A549 treated with GW870086 at 1 μM for 4 hours (cell line): Measurements from ENCODE around the gene PRM1. TPM values are rescaled to one million over a fixed set of nuclear protein-coding genes. Genes with fewer than 3 reads are reported as not detected.

Source experiments
- total RNA-seq: library from RNA; stranded (reverse); fragments of 200-300 nt; extraction: Qiagen RNA extraction; gene quantifications from 5 replicates; pipeline ENCODE4 v1.2.3, GENCODE V29; 2022; ENCODE audit warnings: low read depth

PRM1 gene, protein sequence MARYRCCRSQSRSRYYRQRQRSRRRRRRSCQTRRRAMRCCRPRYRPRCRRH
- total RNA-seq: not detected in 5 replicates

DNA sequence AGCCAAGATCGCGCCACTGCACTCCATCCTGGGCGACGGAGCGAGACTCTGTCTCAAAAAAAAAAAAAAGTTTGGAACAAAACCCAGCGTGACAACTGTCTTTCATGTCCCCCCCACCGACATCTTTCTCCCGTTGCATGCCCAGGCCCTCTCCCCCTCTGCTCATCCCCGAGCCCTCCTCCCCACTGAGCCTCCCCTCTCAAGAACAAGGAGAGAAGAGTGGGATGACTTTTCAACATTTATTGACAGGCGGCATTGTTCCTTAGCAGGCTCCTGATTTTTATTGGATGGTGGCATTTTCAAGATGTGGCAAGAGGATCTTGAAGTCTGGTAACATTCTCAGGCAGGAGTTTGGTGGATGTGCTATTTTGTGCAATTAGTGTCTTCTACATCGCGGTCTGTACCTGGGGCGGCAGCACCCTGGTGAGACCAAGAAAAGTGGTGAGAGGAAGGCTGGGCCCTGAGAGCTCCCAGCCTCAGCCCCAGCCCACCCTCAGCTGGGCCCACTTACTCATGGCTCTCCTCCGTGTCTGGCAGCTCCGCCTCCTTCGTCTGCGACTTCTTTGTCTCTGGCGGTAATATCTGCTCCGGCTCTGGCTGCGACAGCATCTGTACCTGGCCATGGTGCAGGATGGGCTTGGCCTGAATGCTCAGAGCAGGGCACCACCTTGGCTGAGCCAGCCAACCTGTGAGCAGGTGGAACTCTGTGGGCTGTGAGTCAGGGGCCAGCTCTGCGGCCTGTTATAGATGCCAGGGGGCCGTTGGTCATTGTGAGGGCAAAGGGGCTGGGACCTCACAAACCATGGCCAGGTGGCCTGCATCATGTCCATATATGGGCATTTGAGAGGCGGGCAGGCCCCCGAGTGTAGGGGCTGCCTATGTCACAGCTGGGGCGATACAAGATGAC, at the start of gene PRM1:
TSS of gene PRM1 (minus strand) at position 715 of the 907 bp plus-strand sequence. CDS start at position 623, 92 bp downstream.

DNA sequence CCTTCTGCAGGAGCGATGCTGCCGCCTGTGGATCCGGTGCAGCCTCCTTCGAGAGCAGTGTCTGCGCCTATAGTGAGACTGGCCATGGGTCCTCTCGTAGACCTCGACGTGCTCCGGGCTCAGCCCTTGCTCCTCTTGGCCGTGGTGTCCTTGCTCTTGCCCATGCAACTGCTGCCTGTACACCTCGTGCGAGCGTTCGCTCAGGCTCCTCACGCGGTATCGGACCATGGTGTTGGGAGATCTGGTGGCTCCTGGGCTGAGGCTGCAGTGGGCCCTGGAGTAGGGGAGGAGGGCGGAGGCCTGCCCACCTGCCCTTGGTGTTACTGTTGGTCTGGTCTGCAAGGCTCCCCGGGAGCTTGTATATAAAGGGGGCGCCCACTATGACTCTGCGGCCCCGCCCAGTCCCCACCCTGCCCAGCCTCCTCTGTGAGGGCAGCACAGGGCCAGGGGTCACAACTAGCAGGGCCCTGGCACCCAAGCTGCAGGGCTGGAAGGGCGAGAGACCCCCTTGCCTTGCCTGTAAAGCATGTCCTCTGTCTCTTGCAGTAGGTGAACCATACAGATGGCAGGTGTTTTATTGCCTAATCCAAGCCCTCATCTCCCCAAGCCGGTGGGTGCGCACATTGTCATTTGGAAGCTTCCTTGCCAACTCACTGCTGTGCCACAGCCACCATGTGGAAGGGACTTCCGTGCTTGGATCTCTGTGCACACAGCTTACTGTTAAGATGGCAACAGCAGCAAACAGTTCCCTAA, 4.8 kb downstream of the PRM1 start, which contains the start of gene PRM2:
TSS of gene PRM2 (minus strand) at position 338 of the 753 bp plus-strand sequence. CDS start at position 228, 110 bp downstream.

DNA sequence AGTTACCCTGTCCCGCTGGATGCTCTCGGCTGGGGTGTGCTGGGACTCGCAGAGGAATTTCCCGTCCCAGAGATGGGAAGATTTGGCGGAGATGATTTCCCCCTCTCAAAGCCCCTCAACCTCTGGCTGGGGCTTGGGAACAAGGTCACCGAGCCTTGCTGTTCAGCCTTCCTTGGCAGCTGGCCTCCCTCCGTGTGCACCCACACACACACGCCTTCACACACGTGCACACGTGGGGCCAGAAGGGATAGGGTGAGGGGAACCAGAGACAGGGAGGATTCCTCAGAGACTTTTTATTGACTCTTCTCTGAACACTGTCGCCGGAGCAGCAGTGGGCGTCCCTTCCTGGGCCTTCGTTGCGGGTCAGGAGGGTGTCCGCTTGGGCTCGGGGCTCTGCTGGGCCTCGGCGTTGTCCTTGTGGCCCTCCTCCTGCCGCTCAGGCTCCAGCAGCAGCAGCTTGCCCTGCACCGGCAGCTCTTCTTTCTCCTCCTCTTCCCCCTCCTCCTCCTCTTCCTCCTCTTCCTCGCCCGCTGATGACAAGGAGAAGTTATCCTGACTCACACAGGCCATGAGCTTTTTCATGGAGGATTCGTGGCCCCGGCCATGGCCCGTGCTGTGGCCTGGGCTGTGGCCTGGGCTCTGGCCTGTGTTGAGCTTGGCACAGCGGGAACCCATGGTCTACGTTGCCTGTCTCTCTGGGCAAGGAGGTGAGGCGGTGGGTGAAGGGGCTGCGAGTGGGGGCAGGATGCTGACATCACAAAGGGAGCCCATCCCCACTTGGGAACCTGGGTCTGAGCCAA, 8.0 kb downstream of the PRM1 start, which contains the start of gene PRM3:
TSS of gene PRM3 (minus strand) at position 709 of the 800 bp plus-strand sequence. CDS start at position 675, 34 bp downstream.

DNA sequence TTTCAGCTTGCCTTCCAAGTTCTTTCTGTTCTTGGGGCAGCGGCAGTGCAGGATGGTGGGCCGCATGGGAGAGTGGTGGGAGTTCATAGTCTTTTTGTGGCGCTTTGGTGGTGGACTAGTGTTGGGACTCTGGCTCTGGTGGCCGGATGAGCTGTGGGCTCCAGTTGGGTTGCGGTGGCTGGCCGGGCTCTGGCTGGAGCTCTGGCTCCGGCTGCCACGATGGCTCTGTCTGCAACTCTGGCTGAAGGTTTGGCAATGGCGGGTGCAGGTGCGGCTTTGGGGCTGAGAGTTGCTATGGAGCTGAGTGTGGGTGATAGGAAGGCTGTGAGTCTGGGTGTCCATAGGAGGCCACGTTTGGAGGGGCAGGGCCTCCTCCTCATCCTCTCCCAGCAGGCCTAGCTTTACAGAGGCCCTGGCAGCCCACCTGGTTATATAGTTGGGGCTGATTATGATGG, 12.2 kb downstream of the PRM1 start, which contains the start of gene TNP2:
TSS of gene TNP2 (minus strand) at position 405 of the 455 bp plus-strand sequence. CDS start at position 342, 63 bp downstream.

DNA sequence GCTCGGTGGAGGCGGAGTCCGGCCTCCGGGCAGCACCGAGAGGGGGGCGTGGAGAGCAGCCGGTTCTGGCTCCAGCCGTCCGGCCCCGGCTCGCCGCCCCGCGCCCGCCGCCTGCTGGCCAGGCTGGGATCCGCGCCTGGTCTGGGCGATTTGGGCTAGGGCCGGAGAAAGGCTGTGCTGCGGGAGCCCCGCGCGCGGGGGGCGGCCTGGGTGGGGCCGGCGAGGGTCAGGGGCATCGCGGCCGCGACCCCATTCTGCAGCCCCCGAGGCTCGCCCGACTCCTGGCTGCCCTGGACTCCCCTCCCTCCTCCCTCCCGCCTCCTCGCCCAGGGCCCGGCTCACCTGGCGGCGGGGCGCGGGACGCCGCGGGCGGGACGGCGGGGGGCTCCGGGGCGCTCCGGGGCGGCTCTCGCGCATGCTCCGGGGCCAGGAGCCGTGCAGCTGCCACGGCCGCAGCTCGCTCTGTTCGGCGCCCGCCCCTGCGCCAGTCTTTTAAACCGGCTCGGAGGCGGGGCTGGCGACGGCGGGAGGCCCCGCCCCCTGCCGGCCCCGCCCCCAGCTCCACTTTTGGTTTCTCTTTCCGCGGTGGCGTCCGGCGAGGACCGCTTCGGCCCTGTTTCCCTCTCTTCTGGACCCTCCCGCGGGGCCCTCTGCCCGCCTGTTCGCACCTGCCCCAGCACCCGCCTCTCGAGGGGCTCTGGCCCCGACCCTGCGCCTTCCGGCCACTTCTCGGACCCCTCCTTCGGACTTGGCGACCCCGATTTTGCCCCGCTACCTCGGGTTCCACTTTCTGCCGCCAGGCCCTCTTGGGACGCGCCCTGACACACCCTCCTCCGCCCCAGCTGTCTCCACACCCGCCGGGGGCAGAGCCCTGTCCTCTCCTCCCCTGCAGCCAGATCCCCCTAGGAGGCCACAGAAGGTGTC, 25.1 kb downstream of the PRM1 start, which contains the start of gene SOCS1:
TSS of gene SOCS1 (minus strand) at position 468 of the 924 bp plus-strand sequence. CDS start 726 bp downstream, outside the sequence.

Other genes starting within 250 kb of the PRM1 start
- gene SOCS1, start 25.1 kb downstream of the PRM1 start, total RNA-seq: 2.8 to 8.1 TPM (median 4.7 TPM) in 5 replicates
- gene TNP2, start 12.0 kb downstream of the PRM1 start, total RNA-seq: not detected in 5 replicates
- not detected in 5 replicates for gene PRM3, start 7.7 kb downstream of the PRM1 start, total RNA-seq
- not detected in 5 replicates for gene PRM2, start 4.8 kb downstream of the PRM1 start, total RNA-seq
- 22.5 to 31.9 TPM (median 30.4 TPM) in 5 replicates for gene RMI2, start 64.1 kb upstream of the PRM1 start, total RNA-seq